Type B pancreatic cell (in vitro differentiated cells): ENCODE measurements around the gene CDK19. TPM values are rescaled to one million over a fixed set of nuclear protein-coding genes. Genes with fewer than 3 reads are reported as not detected.
"Not testable (repeated sequence)": the region's sequence is repeated elsewhere in the genome, so short reads cannot be mapped to it uniquely, and the experiment has no call there.

Experiments used
- DNase-seq: peaks from one replicate; pipeline ENCODE4 v3.0.0; 2021; ENCODE audit warnings: mixed read lengths; ENCODE audit not compliant: unreplicated experiment; ENCODE audit errors: extremely low spot score
- H3K27ac Mint-ChIP-seq: 2 replicates; pipeline ENCODE4 v1.8.0; 2021; ENCODE audit warnings: mild to moderate bottlenecking, mixed read lengths
- H3K27me3 Mint-ChIP-seq: 2 replicates; pipeline ENCODE4 v1.8.0; 2021; ENCODE audit warnings: mixed read lengths
- H3K36me3 Mint-ChIP-seq: 2 replicates; pipeline ENCODE4 v1.8.0; 2021; ENCODE audit warnings: mixed read lengths
- H3K4me1 Mint-ChIP-seq: one replicate; pipeline ENCODE4 v1.8.0; 2021; ENCODE audit warnings: mixed read lengths; ENCODE audit not compliant: unreplicated experiment
- H3K4me3 Mint-ChIP-seq: 2 replicates; pipeline ENCODE4 v1.8.0; 2021; ENCODE audit warnings: mild to moderate bottlenecking, mixed read lengths
- H3K9me3 Mint-ChIP-seq: 2 replicates; pipeline ENCODE4 v1.8.0; 2021; ENCODE audit warnings: mixed read lengths
- total RNA-seq: library from RNA; stranded (reverse); gene quantifications from 2 replicates; pipeline ENCODE4 v1.2.1, GENCODE V29; 2021; ENCODE audit warnings: low replicate concordance
- TF ChIP-seq, protein P1 (sequence below): fragments of 200-600 bp; sonication (generic); conservative IDR thresholded peaks from 2 replicates; pipeline ENCODE4 v1.5.0; 2021; ENCODE audit warnings: antibody characterized with exemption, mild to moderate bottlenecking

Gene CDK19
- total RNA-seq, 1 donor from 2014 or later, result 27.2 TPM

DNA sequence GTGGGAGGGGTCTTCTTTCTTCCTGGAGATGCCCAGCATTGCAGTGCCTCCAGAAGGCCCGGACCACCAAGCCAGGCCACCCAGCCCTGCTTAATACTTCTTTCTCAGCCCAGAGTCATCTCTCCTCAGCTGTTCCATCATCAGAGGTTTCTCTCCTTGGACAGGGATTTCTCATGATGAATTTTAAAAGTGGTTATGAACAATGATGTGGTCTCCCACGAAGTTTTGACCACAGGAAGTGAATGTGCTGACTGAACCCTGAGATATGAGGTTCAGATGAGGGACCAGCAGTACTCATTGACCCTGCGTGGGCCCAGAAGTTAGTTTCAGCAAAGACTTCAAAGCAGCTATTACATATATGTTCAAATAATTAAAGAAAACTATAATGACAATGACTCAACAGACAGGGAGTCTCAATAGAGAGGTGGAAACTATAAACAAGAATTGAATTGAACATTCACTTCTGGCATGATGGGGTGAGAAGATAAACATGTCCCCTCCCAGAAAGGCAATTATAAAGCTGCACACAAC, 224.4 kb downstream of the CDK19 start:
- Mint-ChIP-seq H3K27me3 (peaks cover 13% of the 10 kb centered on the region), H3K4me3 (no peak overlapping the region), H3K27ac (no peak overlapping the region), H3K9me3 (peaks cover 4% of the 10 kb centered on the region), H3K36me3 (no peaks in the 10 kb centered on the region), H3K4me1 (no peaks in the 10 kb centered on the region)
- DNase-seq, result no peak
- TF ChIP-seq, protein P1, sequence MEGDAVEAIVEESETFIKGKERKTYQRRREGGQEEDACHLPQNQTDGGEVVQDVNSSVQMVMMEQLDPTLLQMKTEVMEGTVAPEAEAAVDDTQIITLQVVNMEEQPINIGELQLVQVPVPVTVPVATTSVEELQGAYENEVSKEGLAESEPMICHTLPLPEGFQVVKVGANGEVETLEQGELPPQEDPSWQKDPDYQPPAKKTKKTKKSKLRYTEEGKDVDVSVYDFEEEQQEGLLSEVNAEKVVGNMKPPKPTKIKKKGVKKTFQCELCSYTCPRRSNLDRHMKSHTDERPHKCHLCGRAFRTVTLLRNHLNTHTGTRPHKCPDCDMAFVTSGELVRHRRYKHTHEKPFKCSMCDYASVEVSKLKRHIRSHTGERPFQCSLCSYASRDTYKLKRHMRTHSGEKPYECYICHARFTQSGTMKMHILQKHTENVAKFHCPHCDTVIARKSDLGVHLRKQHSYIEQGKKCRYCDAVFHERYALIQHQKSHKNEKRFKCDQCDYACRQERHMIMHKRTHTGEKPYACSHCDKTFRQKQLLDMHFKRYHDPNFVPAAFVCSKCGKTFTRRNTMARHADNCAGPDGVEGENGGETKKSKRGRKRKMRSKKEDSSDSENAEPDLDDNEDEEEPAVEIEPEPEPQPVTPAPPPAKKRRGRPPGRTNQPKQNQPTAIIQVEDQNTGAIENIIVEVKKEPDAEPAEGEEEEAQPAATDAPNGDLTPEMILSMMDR, result no peak

DNA sequence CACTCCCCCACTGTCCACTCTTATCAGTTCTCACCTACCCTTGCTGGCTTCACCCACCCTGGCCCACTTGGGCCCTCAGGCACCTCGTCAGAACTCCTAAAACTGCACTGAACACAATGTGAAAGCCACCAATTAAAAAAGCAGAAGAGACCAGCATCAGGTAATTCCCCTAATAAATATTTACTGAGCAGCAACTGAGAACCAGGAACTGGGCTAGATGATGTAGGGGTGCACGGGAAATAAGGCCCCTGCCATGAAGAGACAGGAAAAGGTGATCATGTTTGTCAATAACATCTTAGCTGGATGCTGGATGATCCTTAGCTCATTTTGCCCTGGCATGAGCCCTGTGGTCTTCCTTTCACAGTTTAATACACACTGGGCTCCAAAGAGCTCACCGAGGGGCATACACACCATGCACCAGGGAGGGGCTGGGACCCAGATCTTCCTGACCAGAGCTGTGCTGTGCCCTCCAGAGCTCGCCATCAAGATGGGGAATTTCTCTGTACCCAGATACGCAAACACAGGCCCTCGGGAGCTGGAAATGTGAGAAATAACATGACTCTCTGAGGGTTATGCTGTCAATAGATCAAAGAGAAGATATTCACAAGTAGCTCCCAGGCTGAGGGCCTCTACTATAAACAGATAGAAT, 225.3 kb downstream of the CDK19 start:
- Mint-ChIP-seq H3K9me3 (peaks cover 7% of the 10 kb centered on the region), H3K4me3 (no peak overlapping the region), H3K4me1 (no peaks in the 10 kb centered on the region), H3K36me3 (no peaks in the 10 kb centered on the region), H3K27me3 (peaks cover 12% of the 10 kb centered on the region), H3K27ac (no peak overlapping the region)
- DNase-seq, result no peak
- TF ChIP-seq, protein P1, result no peak

DNA sequence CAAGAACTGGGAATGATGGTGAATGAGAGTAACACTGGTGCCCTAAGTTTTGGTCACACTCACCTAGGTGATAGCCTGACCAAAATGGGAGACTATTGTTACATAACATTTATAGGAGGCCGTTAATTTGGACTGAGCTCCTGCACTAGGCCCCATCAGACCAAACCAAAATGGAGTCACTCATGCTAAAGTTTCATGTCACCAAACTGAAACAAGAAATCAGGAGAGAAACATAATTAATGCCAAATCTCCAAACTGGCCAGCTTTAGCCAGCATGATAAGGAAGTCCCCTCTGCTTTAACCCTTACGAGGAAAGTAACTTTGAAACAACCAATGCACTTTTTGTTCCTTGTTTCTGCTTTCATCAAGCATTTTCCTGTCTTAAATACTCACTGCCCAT, 227.9 kb downstream of the CDK19 start:
- Mint-ChIP-seq H3K4me3 (no peak overlapping the region), H3K4me1 (no peaks in the 10 kb centered on the region), H3K27me3 (peaks cover 3% of the 10 kb centered on the region), H3K9me3 (peaks cover 4% of the 10 kb centered on the region), H3K36me3 (no peaks in the 10 kb centered on the region), H3K27ac (no peak overlapping the region)
- TF ChIP-seq, protein P1, result no peak
- no peak for DNase-seq

DNA sequence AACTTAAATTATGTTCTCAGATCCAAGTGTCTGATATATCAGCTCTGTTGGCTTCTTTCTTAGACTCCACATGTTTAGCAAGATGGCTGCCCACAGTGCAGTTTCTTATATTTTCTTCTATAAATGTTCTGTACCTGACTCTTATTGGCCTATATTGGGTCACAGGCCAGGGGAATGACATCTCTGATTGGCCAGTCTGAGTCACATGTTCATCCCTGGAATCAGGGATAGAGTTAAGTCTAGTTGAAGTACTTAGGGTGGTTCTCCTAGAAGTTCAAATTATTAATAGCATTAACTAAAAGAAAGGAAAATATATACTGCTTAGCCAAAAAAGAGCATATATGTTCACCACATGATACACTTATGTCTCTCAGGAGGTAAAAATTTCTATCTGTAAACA, 233.6 kb downstream of the CDK19 start:
- DNase-seq, result no peak
- Mint-ChIP-seq H3K9me3 (peaks cover 4% of the 10 kb centered on the region), H3K27me3 (no peaks in the 10 kb centered on the region), H3K4me3 (no peak overlapping the region), H3K27ac (no peak overlapping the region), H3K4me1 (no peaks in the 10 kb centered on the region), H3K36me3 (no peaks in the 10 kb centered on the region)
- TF ChIP-seq, protein P1, result no peak

DNA sequence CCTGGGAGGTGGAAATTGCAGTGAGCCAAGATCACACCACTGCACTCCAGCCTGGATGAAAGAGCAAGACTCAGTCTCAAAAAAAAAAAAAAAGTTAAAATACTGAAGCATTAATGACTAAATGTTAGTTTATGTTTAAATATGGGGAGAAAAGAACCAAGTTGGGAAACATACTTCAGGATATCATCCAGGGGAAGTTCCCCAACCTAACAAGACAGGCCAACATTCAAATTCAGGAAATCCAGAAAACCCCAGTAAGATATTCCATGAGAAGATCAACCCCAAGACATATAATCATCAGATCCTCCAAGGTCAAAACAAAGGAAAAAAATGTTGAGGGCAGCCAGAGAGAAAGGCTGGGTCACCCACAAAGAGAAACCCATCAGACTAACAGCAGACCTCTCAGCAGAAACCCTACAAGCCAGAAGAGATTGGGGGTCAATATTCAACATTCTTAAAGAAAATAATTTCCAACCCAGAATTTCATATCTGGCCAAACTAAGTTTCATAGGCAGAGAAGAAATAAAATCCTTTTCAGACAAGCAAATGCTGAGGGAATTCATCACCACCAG, 237.6 kb downstream of the CDK19 start:
- not testable (repeated sequence) for DNase-seq, H3K36me3 Mint-ChIP-seq, H3K27me3 Mint-ChIP-seq, H3K4me3 Mint-ChIP-seq, H3K9me3 Mint-ChIP-seq, H3K27ac Mint-ChIP-seq
- H3K4me1 Mint-ChIP-seq, result peaks cover 13% of the 10 kb centered on the region

DNA sequence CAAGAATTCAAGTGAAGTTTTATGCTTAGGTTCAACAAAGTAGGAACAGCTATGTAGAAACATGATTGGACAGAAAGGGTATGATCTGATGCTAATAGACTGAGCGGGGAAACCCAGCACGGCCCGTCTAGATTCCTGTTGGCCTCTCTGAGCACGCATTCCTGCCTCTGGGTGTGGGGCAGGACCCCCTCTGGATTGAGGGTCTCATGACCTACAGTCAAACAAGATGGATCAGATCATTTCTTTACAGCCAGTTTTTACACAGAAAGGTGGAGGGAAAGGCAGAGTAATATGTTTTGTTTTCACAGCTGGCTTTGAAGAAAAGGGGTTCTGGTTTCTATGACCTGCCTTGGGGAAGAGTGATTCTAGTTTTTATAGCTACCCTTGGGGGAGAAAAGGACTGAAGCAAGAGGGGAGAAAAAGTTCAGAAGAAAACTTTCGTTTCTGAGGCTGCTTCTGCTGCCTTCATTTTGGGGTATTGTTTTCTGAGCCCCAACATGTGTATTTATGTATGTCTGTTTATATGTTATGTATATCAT, 239.3 kb downstream of the CDK19 start:
- no peak for DNase-seq
- H3K4me3 Mint-ChIP-seq, result peak overlapping the region; percentile 65
- no peaks in the 10 kb centered on the region for H3K9me3 Mint-ChIP-seq
- no peaks in the 10 kb centered on the region for H3K27me3 Mint-ChIP-seq
- peaks cover 13% of the 10 kb centered on the region for H3K4me1 Mint-ChIP-seq
- TF ChIP-seq, protein P1, result no peak
- H3K36me3 Mint-ChIP-seq, result no peaks in the 10 kb centered on the region
- H3K27ac Mint-ChIP-seq, result no peak overlapping the region
